ENCODE results near the gene CORT.
"Not testable (repeated sequence)": the region's sequence is repeated elsewhere in the genome, so short reads cannot be mapped to it uniquely, and the experiment has no call there.

Gene CORT

GRCh38 chr1:10449751-10450150 lies at the start of gene CORT:
TSS of gene CORT (plus strand) at chr1:10450031. CDS start at chr1:10450224, 193 bp downstream.
- FAIRE-seq = no peak
- no peak for DNase-seq (ENCODE audit: insufficient read length, low spot score)

GRCh38 chr1:10401281-10401680 lies 48.5 kb upstream of the CORT start:
- no peak for TF ChIP-seq POLR2A (IDR thresholded peaks at IDR 0.05; ENCODE audit: low read depth, low read length)
- no peak for FAIRE-seq
- DNase-seq (ENCODE audit: insufficient read length, low spot score) = no peak

More at GRCh38 chr1:10449751-10450150, at the start of gene CORT:
- TF ChIP-seq POLR2A (IDR thresholded peaks at IDR 0.05; ENCODE audit: low read depth, low read length) = no peak

GRCh38 chr1:10402729-10403274 lies 47.0 kb upstream of the CORT start:
- TF ChIP-seq POLR2A (IDR thresholded peaks at IDR 0.05; ENCODE audit: low read depth, low read length) = no peak
- no peak for FAIRE-seq
- DNase-seq (ENCODE audit: insufficient read length, low spot score) = no peak

DNA sequence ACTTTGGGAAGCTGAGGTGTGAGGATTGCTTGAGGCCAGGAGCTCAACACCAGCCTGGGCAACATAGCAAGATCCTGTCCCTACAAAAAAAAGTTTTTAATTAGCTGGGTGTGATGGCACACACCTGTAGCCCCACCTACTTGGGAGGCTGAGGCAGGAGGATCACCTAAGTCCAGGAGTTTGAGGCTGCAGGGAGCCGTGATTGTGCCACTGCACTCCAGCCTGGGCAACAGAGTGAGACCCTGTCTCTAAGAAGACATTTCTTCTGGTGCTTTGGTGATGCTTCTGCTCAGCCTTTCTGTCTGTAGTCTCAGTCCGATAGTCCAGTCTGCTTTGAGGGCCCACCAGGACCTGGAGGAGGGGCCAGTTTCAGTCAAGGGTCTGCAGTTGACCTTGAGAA lies 42.6 kb upstream of the CORT start:
- FAIRE-seq (no peak), DNase-seq (ENCODE audit: insufficient read length, low spot score) (no peak)
- no peak for TF ChIP-seq POLR2A (IDR thresholded peaks at IDR 0.05; ENCODE audit: low read depth, low read length)

- TF ChIP-seq POLR2A (IDR thresholded peaks at IDR 0.05; ENCODE audit: low read depth, low read length) = no peak
- FAIRE-seq = no peak
- DNase-seq (ENCODE audit: insufficient read length, low spot score) = no peak
These were observed 34.5 kb upstream of the CORT start for GRCh38 chr1:10415211-10415930.

DNA sequence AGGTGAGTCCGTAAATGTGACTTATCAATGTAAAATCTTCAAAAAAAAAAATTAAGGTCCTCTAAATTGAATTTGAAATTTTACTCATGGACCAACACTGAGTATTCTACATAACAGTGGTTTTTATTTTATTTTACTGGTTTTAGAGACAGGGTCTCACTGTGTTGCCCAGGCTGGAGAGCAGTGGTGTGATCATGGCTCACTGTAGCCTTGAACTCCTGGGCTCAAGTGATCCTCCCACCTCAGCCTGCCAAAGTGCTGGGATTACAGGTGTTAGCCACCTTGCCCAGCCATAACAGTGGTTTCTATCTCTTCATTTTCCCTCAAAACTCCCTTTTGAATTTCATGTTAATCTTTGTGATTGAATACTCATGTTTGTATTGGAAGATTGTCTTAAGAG lies 33.9 kb upstream of the CORT start:
- not testable (repeated sequence) for FAIRE-seq; DNase-seq (ENCODE audit: insufficient read length, low spot score)

- FAIRE-seq; DNase-seq (ENCODE audit: insufficient read length, low spot score): not testable (repeated sequence)
These were observed 31.1 kb upstream of the CORT start for GRCh38 chr1:10418741-10419140.

- FAIRE-seq (no peak), DNase-seq (ENCODE audit: insufficient read length, low spot score) (no peak)
- TF ChIP-seq POLR2A (IDR thresholded peaks at IDR 0.05; ENCODE audit: low read depth, low read length) = no peak
These were observed 30.5 kb upstream of the CORT start for GRCh38 chr1:10419351-10419750.

- DNase-seq (ENCODE audit: insufficient read length, low spot score) (no peak), FAIRE-seq (no peak)
- TF ChIP-seq POLR2A (IDR thresholded peaks at IDR 0.05; ENCODE audit: low read depth, low read length) = no peak
These were observed 28.2 kb upstream of the CORT start for GRCh38 chr1:10421637-10422036.

DNA sequence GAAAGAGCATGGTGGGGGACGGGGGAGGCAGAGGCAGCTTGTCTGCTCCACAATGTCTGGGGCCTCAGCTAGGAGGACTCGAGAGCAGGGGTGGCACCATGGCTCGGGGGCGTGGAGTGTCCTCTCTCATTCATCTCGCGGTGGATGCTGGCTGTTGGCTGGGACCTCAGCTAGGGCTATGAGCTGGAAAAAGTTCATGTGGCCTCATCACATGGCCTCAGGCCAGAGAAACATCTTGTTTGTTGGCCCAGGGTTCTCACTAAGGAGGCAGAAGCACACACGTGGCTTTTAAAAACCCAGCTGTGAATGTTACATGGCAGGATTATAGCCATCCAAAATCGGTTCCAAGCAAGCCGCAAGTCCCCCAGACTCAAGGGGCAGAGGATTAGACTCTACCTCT lies 25.8 kb upstream of the CORT start:
- DNase-seq (ENCODE audit: insufficient read length, low spot score) = no peak
- TF ChIP-seq POLR2A (IDR thresholded peaks at IDR 0.05; ENCODE audit: low read depth, low read length) = no peak
- FAIRE-seq = no peak

DNA sequence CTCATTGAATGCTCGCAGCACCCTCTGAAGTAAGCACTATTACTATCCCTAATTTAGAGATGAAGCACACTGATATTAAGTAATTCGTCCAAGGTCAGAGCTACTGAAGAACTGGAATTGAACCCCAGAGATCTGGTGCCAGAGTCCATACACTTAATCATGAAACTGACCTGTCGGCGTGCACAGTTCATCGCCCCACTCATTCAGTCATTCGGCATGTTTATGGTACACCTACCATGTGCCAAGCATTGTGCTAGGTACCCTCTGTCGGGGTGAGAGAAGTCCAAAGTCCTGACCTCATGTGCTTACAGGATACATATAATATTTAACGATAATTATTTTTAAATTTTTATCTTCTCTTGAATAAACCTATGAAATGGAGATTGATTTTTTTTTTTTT lies 25.2 kb upstream of the CORT start:
- TF ChIP-seq POLR2A (IDR thresholded peaks at IDR 0.05; ENCODE audit: low read depth, low read length) = no peak
- DNase-seq (ENCODE audit: insufficient read length, low spot score) (no peak), FAIRE-seq (no peak)

GRCh38 chr1:10425826-10426534 lies 23.9 kb upstream of the CORT start:
- DNase-seq (ENCODE audit: insufficient read length, low spot score); FAIRE-seq: not testable (repeated sequence)

DNA sequence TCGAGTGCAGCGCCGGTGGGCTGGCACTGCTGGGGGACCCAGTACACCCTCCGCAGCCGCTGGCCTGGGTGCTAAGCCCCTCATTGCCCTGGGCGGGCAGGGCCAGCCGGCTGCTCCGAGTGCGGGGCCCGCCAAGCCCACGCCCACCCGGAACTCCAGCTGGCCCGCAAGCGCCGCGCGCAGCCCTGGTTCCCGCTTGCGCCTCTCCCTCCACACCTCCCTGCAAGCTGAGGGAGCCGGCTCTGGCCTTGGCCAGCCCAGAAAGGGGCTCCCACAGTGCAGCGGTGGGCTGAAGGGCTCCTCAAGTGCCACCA lies 23.3 kb upstream of the CORT start:
- FAIRE-seq; DNase-seq (ENCODE audit: insufficient read length, low spot score): not testable (repeated sequence)

GRCh38 chr1:10428984-10429383 lies 20.8 kb upstream of the CORT start:
- no peak for DNase-seq (ENCODE audit: insufficient read length, low spot score)
- TF ChIP-seq POLR2A (IDR thresholded peaks at IDR 0.05; ENCODE audit: low read depth, low read length) = no peak
- no peak for FAIRE-seq

DNA sequence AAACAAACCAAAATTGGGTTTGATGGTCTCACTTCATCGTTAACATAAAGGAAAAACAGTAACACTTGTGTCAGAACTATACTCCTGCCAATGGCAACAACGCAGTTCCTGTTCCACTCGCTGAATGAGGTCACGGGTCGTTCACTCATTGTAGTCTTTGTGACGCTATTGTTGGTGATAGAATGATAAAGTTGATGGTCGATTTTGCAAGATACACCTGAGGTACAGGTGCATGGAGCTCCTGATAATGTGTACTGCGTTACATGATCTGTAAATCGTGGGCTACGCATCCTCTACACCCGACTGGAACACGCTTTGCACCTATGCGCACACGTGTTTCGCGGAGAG lies 20.0 kb upstream of the CORT start:
- TF ChIP-seq POLR2A (IDR thresholded peaks at IDR 0.05; ENCODE audit: low read depth, low read length) = no peak
- FAIRE-seq (no peak), DNase-seq (ENCODE audit: insufficient read length, low spot score) (no peak)
